Measurements from ENCODE around the gene TEAD3.

TEAD3 gene

DNA sequence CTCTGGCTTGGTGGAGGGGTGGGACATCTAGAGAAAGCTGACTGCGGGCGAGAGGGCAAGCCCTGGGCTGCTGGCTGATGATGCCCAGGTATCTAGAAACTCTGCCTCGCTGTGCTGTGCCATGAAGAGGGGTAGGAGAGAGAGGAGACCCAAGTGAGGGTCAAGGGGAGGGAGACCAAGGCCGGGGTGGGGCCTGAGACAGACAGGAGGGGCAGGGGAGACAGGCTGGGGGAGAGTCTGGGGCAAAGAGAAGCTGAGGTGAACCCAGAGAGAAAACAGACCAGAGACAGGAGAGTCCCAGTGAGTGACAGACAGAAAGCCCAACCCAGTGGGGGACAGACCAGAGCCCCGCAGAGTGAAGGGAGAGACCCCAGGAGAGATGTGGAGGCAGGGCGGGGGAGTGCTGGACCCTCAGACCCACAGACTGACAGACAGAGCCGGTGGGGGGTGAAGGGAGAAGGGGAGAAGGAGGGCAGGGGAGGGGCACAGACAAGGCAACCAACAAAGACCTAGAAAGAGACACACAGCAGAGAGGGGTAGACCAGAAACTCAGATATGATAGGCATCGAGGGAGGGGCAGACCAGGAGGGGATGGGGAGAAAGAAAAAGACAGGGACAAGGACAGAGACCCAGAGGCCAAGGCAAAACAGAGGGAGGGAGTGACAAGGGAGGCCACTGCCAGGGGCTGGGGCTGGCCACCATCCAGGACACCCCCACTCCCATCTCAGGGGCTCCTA is 5.9 kb downstream of the TEAD3 start:
- no peak for DNase-seq

DNA sequence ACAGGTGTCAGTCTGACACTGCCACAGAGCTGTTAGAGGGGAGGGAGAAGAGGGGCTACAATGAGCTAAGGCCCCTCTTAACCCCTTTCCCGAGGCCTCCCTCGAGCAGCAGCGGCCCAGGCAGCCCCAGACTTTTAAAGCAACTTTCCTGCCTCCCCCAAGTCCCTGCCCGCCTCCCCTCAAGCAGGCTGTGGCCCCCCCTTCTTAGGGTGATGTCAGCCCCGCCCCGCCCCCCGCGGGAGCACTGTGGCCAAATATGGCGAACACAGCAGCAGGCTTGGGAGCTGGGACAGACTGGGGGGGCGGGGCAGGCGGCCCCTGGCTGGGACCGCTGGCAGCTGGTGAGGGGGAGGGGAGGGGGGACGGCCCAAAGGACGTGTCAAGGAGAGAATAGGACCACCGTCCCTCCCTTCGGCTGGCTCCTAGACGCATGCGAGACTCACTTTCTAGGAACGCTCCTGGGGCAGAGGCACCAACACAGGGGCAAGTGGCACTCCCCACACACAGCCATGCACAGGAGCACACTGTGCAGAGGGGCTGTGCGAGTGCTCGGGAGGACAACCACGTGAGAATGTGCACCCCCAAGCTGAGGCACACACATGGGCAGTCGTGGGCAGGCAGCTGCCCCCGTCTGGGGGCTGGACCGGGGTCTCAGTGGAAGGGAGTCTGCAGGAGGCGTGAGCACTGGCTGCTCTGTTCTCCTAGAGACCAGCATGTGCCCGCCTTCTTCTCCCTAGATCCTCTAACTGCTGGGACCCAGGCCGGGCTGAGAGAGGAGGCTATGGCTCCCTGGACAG is 6.7 kb downstream of the TEAD3 start:
- DNase-seq: no peak

DNA sequence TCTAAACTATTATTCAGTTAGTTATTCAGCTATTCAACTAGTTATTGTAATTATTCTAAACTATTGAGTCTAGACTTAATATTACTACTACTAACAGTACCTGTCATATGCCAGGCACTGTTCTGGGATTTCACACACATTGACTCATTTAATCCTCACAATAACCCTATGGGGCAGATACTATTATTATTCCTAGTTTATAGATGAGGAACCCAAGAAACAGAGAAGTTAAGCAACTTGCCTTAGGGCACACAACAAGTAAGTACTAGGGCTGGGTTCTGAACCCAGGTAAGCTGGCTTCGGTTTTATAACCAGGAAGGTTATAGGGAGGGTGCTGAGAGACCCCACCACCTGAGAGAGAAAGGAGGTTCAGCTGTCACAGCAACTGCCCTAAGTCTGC is 7.8 kb downstream of the TEAD3 start:
- DNase-seq: no peak

DNA sequence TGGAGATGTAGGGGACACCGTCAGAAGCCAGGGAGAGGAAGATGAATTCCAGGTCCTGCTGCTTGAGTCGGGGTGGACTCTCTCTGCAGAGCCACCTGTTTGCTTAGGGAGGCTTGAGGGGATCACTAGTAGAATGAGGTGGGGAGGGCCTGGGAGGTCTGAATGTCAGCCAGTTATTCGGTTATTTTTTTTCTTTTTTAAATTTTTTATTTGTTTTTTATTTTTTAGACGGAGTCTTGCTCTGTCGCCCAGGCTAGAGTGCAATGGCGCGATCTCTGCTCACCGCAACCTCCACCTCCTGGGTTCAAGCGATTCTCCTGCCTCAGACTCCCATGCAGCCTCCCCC is 8.4 kb downstream of the TEAD3 start:
- DNase-seq: no peak

DNA sequence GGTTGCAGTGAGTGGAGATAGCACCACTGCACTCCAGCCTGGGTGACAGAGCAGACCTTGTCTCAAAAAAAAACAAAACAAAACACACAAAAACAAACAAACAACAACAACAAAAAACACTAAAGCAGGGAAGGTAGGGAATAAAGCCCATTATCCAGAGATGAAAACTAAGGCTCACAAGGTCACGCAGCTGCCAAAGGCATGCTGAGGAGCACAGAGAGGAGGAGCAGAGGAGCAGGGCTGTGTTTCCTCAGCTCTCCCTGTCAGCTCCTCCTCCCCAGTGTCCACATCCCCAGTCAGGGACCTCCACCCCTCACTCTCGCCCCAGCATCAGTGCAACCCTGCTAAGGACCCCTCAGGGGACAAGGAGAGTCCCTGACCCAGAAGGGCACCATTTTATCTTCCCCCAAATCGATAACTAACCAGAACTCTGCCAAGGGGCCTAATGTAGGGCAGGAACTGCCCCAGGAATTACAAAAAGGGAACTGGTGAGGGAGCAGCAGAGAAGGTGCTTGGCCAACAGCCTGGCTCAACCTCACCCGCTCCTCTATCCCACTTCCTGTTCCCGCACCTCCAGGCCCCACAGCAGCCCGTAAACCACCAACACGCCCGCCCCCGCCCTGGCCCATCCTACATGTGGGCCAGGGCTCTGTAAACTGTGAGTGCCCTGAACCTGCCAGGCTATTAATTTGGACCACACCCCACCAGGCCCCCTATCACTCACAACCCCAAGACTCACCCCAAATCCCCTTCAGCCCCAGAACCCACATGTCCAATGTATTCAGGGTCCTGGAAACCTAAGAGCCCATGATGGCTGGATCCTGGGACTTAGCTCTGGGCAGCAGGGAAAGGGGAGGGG is 9.0 kb downstream of the TEAD3 start:
- no peak for DNase-seq

DNA sequence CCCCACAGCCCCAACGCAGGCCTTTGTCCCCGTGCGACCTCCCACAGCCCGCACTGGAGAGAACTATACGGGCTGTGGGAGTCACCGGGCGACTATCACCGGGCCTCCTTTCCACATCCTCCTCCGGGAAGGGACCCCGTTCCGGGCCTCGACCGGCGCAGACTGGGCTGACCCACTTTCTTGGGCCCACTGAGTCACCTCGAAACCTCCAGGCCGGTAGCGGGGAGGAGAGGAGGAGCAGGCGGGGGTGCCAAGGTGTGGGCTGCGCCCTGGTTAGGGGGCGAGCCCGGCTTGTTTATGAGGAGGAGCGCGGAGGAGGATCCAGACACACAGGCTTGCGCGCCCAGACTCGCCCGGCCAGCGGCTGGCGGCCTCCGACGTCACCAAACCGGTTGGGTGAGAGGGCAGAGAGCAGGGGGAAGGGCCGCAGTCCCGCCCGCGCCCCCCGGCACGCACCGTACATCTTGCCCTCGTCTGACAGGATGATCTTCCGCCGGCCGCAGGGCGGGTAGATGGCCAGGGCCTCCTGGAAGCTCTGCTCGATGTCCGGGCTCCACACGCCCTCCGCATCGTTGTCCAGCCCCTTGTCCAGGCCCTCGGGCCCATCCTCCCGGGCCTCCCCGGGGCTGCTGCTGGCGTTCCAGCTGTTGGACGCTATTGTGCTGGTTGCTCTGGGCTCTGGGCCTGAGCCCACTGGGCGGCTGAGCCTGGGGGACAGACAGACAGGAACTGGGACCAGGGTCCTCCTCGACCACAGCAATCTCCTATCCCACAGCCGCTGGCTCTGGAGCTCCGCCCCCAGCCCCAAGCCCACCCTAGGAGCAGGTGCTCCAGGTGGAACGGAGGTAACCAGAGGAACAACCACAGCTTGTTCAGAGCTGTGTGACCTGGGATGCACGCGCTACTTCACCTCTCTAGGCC is 10.6 kb downstream of the TEAD3 start:
- no peak for DNase-seq

DNA sequence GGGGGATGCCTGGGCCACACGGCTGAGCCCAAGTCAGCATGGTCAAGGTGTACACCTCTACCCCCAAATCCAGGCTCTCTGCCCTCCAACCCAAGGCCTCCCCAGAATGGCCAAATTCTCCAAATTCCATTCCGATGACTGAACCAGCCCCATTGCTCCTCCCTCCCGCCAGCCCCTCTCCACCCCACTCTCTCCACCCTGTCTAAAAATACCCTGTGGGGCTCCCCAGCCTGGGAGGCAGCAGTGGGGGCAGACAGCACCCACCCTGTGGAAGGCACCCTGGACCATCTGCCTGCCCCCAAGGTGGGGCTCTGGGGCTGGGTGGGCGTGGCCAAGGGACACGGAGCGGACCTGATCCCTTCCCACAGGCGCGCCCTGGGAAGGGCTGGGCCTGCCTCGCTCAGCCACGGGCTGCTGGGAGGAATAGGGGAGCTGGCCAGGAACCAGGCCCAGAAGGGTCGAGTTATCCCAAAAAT is 11.4 kb downstream of the TEAD3 start:
- no peak for DNase-seq

DNA sequence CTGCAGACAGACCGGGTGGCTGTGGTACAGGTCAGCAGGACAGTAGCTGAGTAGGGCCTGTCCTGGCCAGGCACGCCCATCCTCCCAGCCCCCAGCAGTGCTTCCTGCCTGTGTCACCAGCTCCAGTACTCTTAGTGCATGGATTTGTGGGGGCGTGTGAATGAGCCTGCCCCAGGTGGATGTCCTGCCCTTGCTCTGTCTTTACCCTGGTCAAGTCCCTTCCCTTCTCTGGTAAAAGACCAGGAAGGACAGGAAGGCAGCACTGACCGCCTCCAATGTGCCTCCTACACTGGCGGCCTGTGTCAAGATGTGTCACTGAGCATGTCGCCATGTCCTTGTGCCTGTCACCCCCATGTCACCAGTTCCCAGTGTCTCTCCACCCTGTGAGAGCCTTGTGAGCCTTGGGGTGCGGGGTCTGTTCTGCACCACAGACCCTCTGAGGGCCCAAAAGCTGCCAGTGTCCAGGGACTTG is 11.9 kb downstream of the TEAD3 start:
- no peak for DNase-seq

DNA sequence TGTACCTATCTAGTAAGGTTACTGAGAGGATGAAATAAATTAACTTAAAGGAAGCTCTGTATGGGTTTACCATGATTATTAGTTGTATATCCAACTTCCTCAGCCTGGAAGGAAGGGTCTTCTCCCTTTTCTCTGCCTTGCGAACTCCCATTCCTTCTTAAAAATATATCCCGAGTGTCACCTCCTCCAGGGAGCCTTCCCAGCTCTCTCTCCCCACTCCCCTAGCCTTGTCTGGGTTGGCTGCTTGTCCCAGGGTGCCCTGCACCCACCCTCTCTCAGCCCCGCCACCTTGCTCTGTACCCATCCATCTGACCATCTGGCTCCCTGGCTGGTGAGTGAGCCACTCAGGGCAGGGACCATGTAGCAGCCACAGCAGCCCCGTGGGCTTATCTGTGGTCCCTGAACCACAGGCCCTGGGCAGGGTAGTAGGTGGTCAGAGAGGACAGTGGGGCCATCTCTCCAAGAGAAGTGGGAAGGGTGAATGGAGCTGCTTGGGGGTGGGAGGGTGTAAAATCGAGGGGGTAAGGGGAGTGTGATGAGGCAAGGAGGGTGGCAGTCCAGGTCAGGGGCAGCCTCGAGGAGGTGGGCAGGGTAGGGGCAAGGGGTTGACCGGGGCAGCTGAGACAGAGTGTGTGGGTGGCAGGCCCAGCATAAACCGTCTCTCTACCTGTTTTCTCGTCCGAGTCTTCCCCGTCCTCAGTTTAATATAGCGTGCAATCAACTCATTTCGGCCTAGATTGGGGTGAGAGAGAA is 12.8 kb downstream of the TEAD3 start:
- DNase-seq: no peak

DNA sequence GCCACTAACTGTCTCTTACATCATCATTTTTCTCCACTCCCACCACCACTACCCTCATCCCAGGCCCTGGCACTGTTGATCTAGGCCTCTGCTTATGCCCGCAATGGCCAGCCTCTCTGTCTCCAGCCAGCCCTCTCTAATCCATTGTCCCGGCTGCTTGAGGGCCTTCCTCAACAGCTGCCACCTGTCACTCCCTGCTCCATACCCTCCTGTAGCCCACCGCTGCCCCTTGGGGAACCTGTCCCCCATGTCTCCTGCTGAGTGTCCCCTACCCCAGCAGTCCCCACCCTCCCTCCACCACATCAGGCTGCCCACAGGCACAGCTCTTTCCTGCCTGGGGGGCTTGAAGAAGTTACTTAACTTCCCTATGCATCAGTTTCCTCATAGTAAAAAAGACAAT is 13.4 kb downstream of the TEAD3 start:
- no peak for DNase-seq

DNA sequence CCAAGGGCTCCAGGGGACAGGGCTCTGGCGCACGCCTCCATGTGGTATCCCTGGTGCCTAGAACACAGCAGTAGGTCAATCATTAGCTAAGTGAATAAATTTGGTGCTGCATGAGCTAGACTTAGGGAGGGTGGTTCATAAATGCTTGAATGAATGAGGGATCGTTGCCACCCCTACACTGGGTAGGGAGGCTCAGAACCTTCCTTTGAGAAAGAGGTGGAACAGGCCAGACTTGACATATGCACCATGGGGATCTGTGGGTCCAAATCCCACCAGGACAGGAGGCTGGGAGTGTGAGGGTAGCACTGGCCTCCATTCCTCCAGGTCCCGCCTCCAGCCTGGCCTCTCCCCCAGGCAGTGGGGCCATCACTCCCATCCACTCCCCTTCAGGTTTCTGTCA is 13.8 kb downstream of the TEAD3 start:
- no peak for DNase-seq

DNA sequence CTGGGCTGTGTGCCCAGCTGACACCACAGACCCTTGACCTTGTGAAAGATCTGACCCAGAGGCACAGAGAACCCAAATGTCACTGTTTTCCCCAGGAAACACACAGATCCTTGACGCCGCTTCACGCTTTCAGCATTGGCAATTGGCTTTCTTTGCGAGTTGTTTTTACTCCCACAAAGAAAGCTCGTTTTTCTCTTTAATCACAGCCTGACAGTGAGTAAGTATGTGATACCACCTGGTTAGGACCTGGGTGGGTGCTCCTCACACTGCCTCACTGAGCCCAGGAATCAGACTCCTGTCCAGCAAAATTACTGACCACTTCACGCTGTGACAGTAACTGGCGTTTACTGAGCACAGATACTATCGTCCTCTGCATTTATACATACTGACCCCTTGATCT is 15.7 kb downstream of the TEAD3 start:
- no peak for DNase-seq

DNA sequence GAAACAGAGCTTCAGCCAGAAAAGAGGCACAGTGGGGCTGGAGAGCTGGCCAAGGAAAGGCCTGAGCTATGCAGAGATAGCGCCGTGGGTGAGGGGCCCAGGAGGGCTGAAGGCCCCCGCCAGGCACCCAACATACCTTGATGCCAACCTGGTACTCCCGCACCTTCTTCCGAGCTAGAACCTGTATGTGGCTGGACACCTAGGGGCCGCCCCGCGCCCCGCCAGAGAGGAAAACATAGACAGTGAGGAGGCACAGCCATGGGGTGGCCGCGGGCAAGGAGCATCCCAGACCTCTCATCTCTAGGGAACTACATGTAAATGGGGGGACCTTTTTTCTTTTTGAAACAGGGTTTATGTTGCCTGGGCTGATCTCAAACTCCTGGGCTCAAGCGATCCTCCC is 16.7 kb downstream of the TEAD3 start:
- DNase-seq: no peak

DNA sequence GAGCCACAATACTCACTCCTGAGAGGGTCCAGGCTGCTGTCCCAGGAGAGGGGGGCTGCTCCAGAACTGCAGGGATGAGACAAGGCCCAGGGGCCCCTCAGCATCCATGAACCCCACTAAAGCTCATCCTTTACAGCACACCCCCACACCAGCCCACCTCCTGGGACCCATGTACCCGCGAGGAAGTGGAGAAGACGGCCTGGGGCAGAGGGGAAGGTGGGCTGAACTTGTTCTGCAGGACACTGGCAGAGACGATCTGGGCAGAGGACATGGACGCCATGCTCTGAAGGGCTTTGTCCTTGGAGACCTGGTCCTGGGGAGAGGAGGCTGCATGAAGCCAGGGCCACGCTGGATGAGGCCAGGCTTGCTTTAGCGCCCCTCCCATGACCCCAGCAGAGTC is 18.6 kb downstream of the TEAD3 start:
- no peak for DNase-seq

DNA sequence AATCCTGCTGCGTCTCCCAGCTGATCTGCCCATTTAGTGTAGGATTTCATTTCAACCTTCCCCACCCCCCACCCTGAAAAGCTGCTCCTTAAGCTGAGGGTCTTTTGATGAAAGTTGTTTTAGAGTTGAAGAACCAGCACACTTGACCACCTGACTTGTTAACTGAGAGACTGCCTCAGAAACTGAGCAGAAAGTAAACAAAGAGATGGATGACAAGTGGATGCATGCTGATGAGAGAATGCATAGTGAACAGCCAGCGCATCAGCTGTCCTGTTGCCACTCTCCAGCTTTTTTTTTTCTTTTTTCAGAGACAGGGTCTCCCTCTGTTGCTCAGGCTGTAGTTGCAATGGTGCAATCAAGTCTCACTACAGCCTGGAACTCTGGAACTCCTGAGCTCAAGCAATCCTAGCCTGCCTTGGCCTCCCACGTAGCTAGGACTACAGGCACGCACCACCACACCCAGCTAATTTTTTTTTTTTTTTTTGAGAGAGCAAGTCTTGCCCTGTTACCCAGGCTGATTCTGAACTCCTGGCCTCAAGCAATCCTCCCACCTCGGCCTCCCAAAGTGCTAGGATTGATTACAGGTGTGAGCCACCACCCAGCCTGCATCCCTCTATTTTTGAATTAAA is 19.2 kb downstream of the TEAD3 start:
- DNase-seq: no peak

DNA sequence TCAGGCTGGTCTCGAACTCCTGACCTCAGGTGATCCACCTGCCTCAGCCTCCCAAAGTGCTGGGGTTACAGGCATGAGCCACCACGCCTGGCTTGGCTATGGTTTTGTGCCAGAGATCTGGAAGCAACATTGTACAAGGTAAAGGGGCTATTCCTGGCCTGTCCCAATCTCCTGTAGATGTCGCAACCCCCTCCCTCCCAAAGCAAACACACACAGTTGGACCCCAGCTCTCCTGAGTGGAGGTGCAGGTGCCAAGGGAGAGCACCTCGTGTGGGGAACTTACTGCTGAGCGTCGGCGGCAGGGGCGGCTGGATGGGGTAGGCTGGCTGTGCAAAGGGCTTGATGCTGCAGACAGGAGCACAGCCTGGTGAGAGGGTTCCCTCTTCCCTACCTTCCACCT is 19.9 kb downstream of the TEAD3 start:
- no peak for DNase-seq

DNA sequence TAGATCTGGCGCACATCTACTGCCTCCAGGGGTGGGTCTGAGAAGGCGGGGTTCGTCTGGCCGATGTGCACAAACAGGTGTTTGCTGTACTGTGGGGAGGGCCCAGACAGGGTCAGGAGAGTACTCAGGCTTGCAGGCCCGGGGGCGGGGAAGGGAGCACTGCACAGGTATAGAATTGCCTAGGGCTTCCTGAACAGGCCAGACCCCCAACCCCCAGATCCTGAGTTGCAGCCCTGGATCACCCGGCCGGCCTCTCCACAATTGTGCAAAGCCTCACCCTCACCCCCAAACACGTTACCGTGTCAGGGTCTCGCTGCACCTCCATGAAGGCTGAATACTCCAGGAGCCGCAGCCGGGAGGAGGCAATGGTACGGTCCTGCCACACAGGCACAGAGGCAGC is 20.9 kb downstream of the TEAD3 start:
- no peak for DNase-seq

DNA sequence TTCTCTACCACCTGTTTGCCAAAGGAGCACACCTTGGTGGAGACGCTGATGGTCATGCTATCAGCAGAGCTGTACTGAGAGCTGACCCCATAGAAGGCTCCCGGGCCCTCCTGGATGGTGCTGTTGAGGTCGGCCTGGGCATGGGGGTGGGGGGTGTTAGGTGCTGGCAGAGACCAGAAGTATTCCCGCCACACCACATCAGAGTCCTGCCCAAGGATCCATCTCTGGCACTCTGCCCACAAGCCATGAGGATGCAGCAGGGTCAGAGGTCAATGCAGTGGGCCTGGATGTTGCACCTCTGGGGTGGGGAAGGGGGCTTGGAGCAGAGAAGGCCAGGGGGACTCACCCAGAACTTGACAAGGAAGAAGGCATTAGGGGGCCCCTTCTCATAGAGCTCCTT is 21.3 kb downstream of the TEAD3 start:
- DNase-seq: no peak

DNA sequence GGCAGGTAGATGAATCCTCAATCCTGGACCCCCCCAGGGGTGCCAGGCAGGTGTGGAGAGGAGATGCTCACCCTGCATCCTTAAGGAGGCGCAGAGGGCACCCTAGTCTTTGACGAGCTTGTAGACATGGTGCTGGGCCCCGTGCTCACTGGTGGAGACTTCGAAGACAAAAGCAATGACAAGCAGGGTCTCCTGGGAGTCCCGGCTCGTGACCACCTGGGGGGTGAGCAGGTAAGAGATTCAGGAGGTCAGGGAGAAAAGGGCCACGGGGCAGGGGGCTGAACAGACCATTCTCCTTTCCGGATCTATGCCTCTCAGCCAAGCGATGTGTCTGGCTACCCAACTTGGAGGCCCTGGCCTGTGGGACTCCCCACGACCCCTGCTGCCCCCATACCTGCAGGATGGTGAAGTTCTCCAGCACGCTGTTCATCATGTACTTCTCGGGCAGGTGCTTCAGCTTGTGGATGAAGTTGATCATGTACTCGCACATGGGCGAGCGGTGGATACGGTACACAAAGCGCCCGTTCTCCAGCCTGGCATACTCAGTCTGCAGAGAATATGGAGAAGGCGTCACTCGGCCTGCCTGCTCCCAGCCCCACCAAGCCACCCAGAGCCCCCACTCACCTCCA is 21.8 kb downstream of the TEAD3 start:
- no peak for DNase-seq

DNA sequence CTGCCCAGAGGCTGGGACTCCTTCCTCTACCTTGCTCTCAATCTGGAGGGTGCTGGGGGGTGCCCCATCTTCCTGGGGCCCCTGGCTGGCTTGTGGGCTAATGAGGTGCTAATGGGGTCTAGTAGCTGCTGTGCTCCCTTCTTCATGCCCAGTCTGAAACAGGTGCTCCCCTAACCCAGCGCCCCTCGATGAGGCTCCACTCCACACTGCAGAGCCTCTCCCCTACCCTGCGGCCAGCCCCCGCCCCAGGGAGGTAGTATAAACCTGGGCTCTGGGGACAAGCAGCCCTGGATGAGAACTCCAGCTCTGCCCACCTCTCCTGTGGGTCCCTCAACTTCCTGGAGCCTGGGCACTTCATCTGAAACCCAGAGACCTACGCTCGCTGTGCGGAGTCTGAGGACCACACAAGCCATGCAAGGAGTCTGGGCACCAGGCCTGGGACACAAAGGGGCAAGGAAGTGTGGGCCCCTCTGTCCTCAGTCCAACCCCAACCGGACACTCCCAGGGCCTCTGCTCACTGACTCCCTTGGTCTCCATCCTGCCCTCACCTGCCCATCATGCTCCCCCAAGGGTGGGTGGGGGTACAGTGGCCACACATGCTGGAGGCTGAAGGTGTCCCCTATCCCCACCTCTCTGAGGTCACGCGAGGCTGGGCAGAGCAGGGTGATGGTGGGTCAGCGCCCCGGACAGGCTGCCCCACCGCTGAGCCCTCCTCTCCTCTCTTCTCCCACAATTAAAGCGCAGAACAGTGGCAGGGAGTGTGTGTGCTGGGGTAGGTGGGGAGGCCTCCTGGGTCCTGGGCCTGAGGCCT is 22.5 kb downstream of the TEAD3 start:
- DNase-seq: no peak
